Fibroblast of lung (primary cell): ENCODE data around the gene TRAK1.

ENCODE experiments used
- EZH2 ChIP-seq: IDR thresholded peaks from 2 replicates; pipeline ENCODE4 v1.5.1; 2012; ENCODE audit warnings: low read length, control low read depth, mild to moderate bottlenecking; ENCODE audit errors: missing control alignments
- TF ChIP-seq, protein P1 (sequence below), 2 donors: IDR thresholded peaks in 1 of 2; conservative IDR thresholded peaks in 1 of 2; 1 replicate in 1 of 2; 2 replicates in 1 of 2; pipeline ENCODE4 v1.5.1; 2011 to 2012; ENCODE audit warnings: low read length in 2 of 2, control low read depth in 1 of 2, inconsistent platforms in 1 of 2, low read depth in 1 of 2, mild to moderate bottlenecking in 1 of 2

DNA sequence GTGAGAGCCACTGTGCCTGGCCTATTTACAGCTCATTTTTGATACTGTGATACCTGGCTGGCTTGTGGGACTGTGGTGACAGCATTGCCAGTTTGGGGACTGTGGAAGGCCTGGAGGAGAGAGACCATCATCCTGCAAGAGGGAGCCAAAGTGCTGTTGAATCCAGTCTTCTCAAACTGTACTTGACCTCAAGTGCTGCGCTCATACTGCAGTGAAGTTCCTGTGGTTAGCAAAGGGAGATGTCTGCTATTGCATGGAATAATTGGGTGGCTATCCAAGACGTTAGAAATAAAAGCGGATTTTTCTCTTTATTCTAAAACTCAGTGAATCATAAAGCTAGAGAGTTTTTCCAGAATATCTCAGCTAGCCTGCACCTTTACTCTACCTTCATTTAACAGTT, 91.4 kb downstream of the TRAK1 start:
- TF ChIP-seq, protein P1, sequence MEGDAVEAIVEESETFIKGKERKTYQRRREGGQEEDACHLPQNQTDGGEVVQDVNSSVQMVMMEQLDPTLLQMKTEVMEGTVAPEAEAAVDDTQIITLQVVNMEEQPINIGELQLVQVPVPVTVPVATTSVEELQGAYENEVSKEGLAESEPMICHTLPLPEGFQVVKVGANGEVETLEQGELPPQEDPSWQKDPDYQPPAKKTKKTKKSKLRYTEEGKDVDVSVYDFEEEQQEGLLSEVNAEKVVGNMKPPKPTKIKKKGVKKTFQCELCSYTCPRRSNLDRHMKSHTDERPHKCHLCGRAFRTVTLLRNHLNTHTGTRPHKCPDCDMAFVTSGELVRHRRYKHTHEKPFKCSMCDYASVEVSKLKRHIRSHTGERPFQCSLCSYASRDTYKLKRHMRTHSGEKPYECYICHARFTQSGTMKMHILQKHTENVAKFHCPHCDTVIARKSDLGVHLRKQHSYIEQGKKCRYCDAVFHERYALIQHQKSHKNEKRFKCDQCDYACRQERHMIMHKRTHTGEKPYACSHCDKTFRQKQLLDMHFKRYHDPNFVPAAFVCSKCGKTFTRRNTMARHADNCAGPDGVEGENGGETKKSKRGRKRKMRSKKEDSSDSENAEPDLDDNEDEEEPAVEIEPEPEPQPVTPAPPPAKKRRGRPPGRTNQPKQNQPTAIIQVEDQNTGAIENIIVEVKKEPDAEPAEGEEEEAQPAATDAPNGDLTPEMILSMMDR (conservative IDR thresholded peaks at IDR 0.05 in 1 of 2, IDR thresholded peaks at IDR 0.05 in 1 of 2; ENCODE audit: low read depth in 1 of 2, low read length in 2 of 2), result no peak
- TF ChIP-seq EZH2, result no peak
